Stimulated activated naive CD4-positive, alpha-beta T cell (primary cell): ENCODE results near the gene FMNL2.
"Not testable (repeated sequence)": the region's sequence is repeated elsewhere in the genome, so short reads cannot be mapped to it uniquely, and the experiment has no call there.

Experiments used
- DNase-seq, 6 experiments: peaks; one replicate each; lab custom pipeline; 2025; lab: John Stamatoyannopoulos, UW

Gene FMNL2

GRCh38 chr2:152472481-152472887 lies 137.5 kb downstream of the FMNL2 start:
- DNase-seq = no peak

DNA sequence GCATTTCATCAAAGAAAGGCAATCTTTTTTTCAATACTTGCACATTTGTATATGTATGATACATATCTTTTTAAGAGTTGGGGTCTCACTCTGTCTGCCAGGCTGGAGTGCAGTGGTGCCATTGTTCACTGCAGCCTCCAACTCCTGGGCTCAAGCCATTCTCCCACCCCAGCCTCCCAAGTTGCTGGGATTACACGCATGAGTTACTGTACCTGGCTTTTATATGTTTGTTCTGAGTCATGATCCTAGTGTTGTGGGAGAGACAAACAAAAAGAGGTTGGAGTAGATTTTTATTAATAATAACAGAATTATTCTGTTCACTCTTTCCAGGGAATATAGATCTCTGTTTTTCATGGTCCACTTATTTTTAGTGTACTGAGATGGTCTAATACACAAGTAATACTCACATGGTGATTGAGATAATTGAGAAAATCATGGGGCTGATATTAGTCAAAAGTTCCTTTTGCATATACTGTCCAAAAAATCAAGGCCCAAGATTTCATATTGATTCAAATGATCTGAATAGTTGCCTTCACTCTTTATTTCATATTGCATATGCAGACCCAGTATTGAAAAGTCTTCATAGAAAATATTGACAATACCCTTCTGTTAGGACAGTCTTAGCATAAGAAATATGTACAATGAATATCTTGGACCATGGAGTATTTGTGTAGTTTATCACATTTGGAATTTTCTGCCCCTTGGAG lies 138.3 kb downstream of the FMNL2 start:
- no peak for DNase-seq

- DNase-seq = not testable (repeated sequence)
Observed at GRCh38 chr2:152474523-152474922, 139.5 kb downstream of the FMNL2 start.

- DNase-seq = no peak
Observed at GRCh38 chr2:152475982-152476381, 141.0 kb downstream of the FMNL2 start.

DNA sequence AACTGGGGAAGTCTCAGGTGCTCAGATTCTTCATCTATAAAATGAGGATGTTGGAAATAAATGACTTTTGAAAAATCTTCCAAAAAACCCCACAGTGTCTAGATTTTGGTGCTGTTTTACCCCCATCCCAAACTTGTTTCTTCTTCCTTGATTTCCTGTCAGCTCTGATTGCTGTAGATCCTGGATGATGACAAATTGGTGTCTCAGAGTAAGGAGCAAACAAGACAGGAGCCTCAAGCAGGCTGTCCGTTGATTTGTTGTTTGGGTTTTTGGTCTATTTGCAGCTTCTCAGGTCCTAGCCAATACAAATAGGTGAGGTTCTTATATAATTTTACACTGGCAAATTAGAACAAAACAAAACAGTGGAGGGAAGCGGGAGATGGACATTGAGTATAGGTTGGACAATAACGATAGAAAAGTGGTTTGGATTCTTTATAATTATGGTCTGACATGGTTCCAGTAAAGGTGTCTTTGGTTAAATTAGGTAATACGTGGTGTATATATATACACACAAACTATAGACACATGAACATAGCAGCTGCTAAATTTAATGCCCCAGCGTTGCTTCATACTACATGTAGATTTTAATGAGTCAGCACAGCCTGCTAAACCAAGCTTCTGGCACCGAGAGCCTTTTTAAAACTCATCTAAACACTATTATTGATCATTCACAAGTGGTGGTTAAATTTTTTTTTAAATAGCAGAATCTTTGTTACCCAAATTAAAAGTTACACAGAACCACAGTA lies 142.5 kb downstream of the FMNL2 start:
- DNase-seq = no peak

DNA sequence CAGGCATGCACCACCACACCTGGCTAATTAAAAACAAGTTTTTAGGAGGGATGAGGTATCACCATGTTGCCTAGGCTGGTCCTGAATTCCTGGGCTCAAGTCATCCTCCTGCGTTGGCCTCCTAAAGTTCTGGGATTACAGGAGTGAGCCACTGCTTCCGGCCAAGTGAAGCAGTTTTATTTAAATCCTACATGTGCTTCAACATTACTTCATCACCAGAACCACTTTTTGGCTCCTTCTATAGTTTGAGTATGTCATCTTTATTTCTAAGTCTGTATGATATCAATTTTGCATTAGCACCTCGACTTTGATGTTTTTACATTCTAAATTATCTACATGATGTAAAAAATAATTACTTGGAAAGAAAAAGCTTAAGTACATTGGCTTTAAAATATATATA lies 144.3 kb downstream of the FMNL2 start:
- DNase-seq = no peak

DNA sequence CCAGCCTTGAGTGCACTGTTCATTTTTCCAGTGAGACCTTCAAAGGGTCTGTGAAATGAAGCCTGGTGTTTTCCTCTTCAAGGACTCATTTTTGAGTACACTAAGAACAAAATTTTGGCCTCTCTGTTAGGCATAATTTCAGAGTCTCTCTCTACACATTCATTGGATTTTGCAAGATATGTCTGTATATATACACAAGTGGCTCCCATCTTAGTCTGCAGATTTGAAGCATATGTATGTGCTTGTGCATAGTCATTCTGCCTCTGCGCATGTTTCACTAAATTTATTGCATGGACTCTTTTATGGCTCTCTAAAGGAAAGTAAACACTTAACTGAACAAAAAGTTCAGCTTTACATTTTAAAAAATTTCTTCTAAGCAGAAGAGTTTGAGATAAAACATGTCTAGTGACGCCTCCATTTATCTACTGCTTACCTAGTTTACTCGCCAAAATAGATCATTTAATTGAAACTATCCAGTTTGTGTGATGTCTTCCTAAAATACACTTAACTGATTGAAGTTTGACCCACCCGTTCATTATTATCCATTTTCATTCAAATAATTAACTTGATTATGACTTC lies 145.9 kb downstream of the FMNL2 start:
- no peak for DNase-seq

- DNase-seq = no peak
Observed at GRCh38 chr2:152481881-152482583, 147.1 kb downstream of the FMNL2 start.

DNA sequence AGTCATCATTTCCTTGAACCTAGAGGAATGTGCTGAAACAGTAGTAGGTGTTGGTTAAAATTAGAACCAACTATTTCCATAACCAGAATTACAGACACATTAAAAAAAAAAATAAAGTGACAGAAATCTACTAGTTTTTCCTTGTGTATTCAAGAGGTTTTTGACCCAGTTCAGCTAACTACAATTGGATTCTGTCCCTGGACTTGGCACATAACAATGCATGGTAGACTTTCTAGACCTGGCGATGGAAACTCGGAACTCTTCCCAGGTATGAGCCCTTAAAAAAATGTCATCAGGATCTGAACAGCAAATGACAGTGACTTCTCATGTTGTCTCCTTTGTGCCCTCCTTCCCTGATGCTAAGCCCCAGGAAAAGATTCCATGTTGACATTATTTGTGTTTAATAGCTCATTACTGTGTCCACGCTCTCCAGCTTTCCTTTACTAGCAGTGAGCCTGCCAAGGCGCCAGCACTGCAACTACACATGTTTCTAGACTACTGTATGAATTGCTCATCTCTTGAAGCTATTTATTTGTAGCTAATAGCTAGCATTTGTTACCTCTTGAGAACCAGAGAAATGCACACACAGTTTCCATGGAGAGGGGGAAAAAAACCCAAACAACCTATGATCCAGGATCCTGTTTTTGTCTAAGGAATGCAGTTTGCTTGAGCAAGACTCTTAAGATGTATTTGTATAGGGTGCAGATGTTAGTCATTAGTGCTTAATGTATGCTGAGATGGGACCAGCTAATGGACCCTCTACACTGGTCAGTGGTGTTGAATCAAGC lies 148.5 kb downstream of the FMNL2 start:
- no peak for DNase-seq

DNA sequence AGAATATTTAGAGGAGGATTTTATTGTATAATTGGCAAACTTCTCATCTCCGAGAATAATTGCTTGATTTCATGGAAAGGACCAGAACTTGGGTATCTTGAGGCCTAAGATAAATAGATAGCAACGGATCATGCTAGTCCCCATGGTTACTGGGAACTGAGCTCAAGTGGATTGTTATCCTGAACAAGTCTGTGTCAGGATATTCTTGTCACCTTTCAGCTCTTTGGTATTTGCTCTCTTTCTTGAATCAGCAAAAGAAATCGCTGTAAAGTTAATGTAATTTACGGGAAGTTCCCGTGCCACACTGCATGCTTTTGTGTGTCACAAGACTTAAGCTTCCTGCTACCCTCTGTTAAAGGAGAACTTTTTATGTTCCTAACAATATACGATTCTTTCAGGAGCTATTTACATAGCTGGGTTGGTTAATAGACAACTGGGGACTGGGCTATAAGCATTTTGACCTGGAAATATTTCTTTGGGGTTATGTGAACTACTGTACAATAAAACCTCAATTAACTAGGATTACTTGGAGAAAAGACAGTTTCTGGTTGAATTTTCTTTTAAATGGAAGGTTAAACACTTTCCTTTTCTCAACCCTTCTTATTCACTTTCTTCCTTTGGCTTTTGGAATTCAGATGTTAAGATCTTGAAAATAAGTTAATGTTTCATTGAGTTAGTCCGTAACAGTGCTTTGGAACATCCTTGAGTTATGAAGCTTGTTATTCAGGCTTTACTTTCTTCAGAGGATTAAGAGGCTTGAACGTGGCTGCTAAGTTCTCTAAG lies 151.2 kb downstream of the FMNL2 start:
- no peak for DNase-seq

- DNase-seq = no peak
Observed at GRCh38 chr2:152486737-152487400, 151.9 kb downstream of the FMNL2 start.

GRCh38 chr2:152488075-152488474 lies 153.1 kb downstream of the FMNL2 start:
- DNase-seq = no peak

DNA sequence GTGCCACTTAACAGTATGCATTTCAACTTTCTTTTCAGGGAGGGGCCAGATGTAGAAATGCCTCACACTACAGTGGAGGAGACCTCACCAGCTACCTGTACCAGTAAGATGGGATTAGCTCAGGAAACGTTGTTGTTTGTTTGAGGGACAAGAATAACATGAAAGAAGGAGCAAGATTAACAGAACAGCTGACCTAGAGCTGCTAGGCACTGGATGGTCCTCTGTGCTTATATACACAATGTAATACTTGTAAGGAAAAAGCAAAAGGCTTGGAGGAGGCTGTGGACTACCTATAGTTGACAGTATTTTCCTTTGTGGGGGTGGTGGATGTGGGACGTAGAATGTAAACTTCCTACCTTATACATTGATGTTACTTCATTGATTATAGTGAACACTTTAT lies 154.4 kb downstream of the FMNL2 start:
- DNase-seq = no peak

DNA sequence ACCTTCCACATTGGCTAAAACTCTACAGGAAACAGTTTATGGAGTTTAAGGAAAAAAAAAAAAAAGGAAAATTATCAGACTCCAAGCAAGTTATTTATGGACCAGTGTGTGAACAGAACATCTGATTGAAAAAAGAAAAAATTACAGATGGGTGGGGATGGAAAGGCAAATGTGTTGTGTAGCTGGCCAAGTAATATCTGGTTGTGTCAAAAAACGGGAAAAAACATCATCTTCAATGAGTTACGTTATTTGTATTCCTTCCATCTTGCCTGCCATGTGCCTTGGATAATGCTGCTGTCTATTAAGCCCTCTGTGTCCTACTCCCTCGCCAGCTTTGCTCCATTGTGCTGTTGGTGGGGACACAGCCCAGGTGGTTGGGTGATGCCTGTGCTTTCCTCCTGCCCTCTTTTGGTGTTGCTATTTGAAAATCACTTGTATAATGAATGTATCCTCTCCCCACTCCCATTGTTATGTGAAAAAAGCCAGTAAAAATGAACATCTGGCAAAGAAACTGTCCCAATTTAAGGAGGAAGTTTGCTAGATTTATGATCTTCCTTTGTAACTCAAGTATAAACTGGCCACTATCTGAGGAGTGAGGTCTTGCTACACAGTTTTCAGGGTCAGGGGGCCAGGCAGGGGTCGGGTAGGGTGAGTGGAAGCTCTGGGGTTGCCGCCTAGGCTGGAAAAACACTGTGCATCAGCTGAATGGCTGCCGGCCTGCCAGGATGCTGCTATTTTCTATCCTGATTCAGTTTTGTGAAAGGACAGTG lies 155.9 kb downstream of the FMNL2 start:
- no peak for DNase-seq

DNA sequence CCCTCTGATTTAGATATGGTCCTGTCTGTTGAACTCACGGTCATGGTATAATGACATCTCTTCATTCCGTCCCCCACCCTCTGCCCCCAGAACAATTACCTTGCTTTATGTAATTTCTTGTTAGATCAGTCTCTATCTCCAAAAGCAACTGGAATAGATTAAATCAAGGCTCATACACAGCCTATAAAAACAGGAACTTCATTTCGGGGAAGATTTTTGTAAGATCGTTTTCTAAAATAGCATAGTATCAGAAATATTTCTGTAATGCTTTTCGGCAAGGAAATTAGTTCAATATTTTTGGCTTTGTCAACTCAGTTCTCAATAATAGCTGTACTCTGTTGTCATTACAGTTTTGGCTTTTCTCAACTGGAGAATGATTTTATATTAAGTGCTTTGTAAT lies 157.2 kb downstream of the FMNL2 start:
- no peak for DNase-seq

- no peak for DNase-seq
Observed at GRCh38 chr2:152492911-152493310, 157.9 kb downstream of the FMNL2 start.

- no peak for DNase-seq
Observed at GRCh38 chr2:152493417-152493816, 158.4 kb downstream of the FMNL2 start.

- no peak for DNase-seq
Observed at GRCh38 chr2:152493945-152494528, 159.1 kb downstream of the FMNL2 start.

GRCh38 chr2:152496371-152496770 lies 161.4 kb downstream of the FMNL2 start:
- DNase-seq = no peak
